ENCODE results near the gene GLRX.

The GLRX gene

GRCh38 chr5:95864944-95865504 lies 42.5 kb upstream of the GLRX start:
- TF ChIP-seq CEBPB (IDR thresholded peaks at IDR 0.05) (no peak), RAD21 (IDR thresholded peaks at IDR 0.05; ENCODE audit: low read depth) (no peak), TAF1 (IDR thresholded peaks at IDR 0.05; ENCODE audit: low read depth) (no peak)

- TF ChIP-seq TEAD4 (IDR thresholded peaks at IDR 0.05) (no peak), USF1 (IDR thresholded peaks at IDR 0.05) (no peak), CREB1 (IDR thresholded peaks at IDR 0.05; ENCODE audit: low read depth) (no peak), REST (IDR thresholded peaks at IDR 0.05; ENCODE audit: low read depth) (no peak), NFIC (IDR thresholded peaks at IDR 0.05) (no peak), FOXM1 (IDR thresholded peaks at IDR 0.05; ENCODE audit: borderline replicate concordance, low read depth) (no peak), TAF1 (IDR thresholded peaks at IDR 0.05; ENCODE audit: low read depth) (no peak), MAX (IDR thresholded peaks at IDR 0.05) (no peak), CEBPB (IDR thresholded peaks at IDR 0.05) (no peak), TCF12 (IDR thresholded peaks at IDR 0.05; ENCODE audit: low read depth) (no peak), EGR1 (IDR thresholded peaks at IDR 0.05) (no peak), YY1 (IDR thresholded peaks at IDR 0.05; ENCODE audit: low read depth) (no peak)
Observed at GRCh38 chr5:95864456-95864855, 41.9 kb upstream of the GLRX start.

GRCh38 chr5:95863383-95863757 lies 40.8 kb upstream of the GLRX start:
- TF ChIP-seq EP300 (IDR thresholded peaks at IDR 0.05; ENCODE audit: borderline replicate concordance) (no peak), RAD21 (IDR thresholded peaks at IDR 0.05; ENCODE audit: low read depth) (no peak), EGR1 (IDR thresholded peaks at IDR 0.05) (no peak), CEBPB (IDR thresholded peaks at IDR 0.05) (peak; percentile 84), MAX (IDR thresholded peaks at IDR 0.05) (no peak), TAF1 (IDR thresholded peaks at IDR 0.05; ENCODE audit: low read depth) (no peak), TEAD4 (IDR thresholded peaks at IDR 0.05) (no peak)

- no peak for TF ChIP-seq NFIC (IDR thresholded peaks at IDR 0.05)
- TF ChIP-seq REST (IDR thresholded peaks at IDR 0.05; ENCODE audit: low read depth): no peak
- TF ChIP-seq YY1 (IDR thresholded peaks at IDR 0.05; ENCODE audit: low read depth): no peak
- no peak for TF ChIP-seq CEBPB (IDR thresholded peaks at IDR 0.05)
- TF ChIP-seq TAF1 (IDR thresholded peaks at IDR 0.05; ENCODE audit: low read depth): no peak
- no peak for TF ChIP-seq ZBTB7A (IDR thresholded peaks at IDR 0.05; ENCODE audit: low read depth)
- no peak for TF ChIP-seq TCF12 (IDR thresholded peaks at IDR 0.05; ENCODE audit: low read depth)
- TF ChIP-seq FOXM1 (IDR thresholded peaks at IDR 0.05; ENCODE audit: borderline replicate concordance, low read depth): no peak
- TF ChIP-seq TEAD4 (IDR thresholded peaks at IDR 0.05): no peak
- no peak for TF ChIP-seq MAX (IDR thresholded peaks at IDR 0.05)
- TF ChIP-seq USF1 (IDR thresholded peaks at IDR 0.05): no peak
- no peak for TF ChIP-seq EP300 (IDR thresholded peaks at IDR 0.05; ENCODE audit: borderline replicate concordance)
- no peak for TF ChIP-seq RAD21 (IDR thresholded peaks at IDR 0.05; ENCODE audit: low read depth)
- TF ChIP-seq EGR1 (IDR thresholded peaks at IDR 0.05): no peak
- TF ChIP-seq CREB1 (IDR thresholded peaks at IDR 0.05; ENCODE audit: low read depth): no peak
Observed at GRCh38 chr5:95862671-95863382, 40.3 kb upstream of the GLRX start.

- TF ChIP-seq FOXM1 (IDR thresholded peaks at IDR 0.05; ENCODE audit: borderline replicate concordance, low read depth): no peak
- no peak for TF ChIP-seq EP300 (IDR thresholded peaks at IDR 0.05; ENCODE audit: borderline replicate concordance)
- no peak for TF ChIP-seq TCF12 (IDR thresholded peaks at IDR 0.05; ENCODE audit: low read depth)
- no peak for TF ChIP-seq RAD21 (IDR thresholded peaks at IDR 0.05; ENCODE audit: low read depth)
- no peak for TF ChIP-seq CREB1 (IDR thresholded peaks at IDR 0.05; ENCODE audit: low read depth)
- no peak; the same call in 1 of the 2 replicates for TF ChIP-seq YY1 (IDR thresholded peaks at IDR 0.05; ENCODE audit: low read depth)
- TF ChIP-seq CEBPB (IDR thresholded peaks at IDR 0.05): no peak
- no peak for TF ChIP-seq TAF1 (IDR thresholded peaks at IDR 0.05; ENCODE audit: low read depth)
- TF ChIP-seq USF1 (IDR thresholded peaks at IDR 0.05): no peak
- TF ChIP-seq ZBTB7A (IDR thresholded peaks at IDR 0.05; ENCODE audit: low read depth): no peak
- TF ChIP-seq TEAD4 (IDR thresholded peaks at IDR 0.05): no peak
- no peak for TF ChIP-seq MAX (IDR thresholded peaks at IDR 0.05)
- no peak for TF ChIP-seq REST (IDR thresholded peaks at IDR 0.05; ENCODE audit: low read depth)
- TF ChIP-seq NFIC (IDR thresholded peaks at IDR 0.05): no peak
- TF ChIP-seq EGR1 (IDR thresholded peaks at IDR 0.05): no peak
Observed at GRCh38 chr5:95861864-95862561, 39.5 kb upstream of the GLRX start.
